Stimulated activated CD4-positive, alpha-beta T cell treated with anti-CD3 and anti-CD28 coated beads, TNF-alpha, amount 100 ng/mL, for 4 hours (primary cell): ENCODE measurements around the gene CEMIP.

ENCODE experiments used
- DNase-seq, 3 experiments: peaks; one replicate each; pipeline ENCODE4 v3.0.0-alpha.2; 2020; ENCODE audit warnings: low read depth in 3 of 3

The CEMIP gene

GRCh38 chr15:80849308-80849707 is 70.1 kb downstream of the CEMIP start:
- no peak for DNase-seq

- no peak for DNase-seq
Measured at GRCh38 chr15:80850941-80851451, 71.8 kb downstream of the CEMIP start.

DNA sequence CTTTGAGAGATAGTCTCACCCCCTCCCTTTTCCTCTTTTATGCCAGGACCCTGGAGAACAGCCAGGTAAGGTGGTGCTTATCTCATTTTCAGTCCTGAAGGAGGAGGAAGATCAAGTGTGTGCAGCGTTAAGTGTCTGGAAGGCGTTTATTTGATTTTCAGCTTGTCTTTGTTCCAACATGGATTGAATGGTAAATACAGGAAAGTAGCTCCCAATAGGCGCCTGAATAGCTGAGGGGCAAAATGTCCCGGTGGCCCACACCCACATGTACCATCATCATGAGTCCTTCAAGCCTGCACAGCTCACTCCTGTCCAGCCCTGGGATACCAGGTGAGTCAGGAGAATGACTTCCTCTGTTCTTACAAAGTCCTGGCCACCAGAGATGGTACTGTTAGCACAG is 73.5 kb downstream of the CEMIP start:
- no peak for DNase-seq

DNA sequence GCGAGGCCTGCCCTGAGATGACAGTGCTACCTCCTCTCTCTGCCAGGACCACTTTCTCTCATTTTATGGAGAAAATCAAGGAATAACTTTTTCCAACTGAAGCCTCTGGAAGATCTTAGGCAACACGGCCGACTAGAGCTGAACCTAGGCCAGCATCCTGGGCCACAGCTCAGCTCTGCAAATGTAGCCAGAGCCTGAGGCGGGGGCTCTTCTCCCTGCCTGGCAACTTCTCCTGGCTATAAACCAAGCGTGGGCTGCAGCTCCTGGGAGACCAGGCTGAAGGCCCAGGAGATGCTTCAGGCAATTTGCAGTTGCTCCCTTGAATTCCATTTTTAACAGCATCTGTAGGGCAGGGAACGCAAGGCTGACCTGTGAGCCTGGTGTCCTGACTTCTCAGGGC is 74.9 kb downstream of the CEMIP start:
- no peak for DNase-seq

GRCh38 chr15:80855206-80855605 is 76.0 kb downstream of the CEMIP start:
- no peak for DNase-seq

DNA sequence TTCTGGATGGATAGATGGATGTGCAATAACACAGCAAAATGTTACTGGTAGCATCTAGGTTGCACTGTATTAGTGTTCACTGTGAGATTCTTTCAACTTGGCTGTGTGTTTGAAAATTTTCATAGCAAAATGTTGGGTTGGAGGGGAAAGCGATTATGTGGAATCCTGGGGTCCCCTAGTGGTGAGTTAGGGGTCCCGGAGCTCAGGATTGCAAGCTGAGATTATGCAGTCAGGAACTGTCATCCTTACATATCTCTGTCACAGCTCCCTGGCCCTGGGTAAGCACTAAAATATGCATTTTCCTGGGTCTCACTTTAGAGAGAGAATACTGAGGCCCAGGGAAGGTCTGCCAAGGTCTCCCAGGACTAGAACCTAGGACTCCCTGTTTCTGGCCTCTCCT is 77.2 kb downstream of the CEMIP start:
- no peak for DNase-seq

- DNase-seq: no peak
Measured at GRCh38 chr15:80856809-80857377, 77.7 kb downstream of the CEMIP start.

DNA sequence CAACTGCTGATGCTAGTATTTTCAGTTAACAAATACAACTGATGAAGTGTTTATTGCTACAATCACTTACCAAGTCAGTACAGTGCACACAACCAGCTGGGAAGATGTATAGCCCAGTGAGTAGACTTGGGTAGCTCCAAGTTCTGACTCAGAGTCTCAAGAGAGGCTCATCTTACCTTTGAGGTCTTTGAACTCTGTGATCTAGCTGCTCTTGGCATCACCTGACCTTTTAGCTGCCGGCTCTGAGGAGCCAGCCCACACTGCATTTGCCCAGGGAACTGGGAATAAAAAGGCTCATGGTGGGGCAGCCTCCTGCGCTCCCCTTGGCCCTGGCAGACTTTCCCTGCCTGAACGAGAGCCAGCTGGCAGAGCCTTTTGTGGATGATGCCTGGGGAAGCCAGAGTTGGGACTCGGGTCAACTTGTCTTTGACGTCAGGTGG is 82.6 kb downstream of the CEMIP start:
- DNase-seq: no peak

DNA sequence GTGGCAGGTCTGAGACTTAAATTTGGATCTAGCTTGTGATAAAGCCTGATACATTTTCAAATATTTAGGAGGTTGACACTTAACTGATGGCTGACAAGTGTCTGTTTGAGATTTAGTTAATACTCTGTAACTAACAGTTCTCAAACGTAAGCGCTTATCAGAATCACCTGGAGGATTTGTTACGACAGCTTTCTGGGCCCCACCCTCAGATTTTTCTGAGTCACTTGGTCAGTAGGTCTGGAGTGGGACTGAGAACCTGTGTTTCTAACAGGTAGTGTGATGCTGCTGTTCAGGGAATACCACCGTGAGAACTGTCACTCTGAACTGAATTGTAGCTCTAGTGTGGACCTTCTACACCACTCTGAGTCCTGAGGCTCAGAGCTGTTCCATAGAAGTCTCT is 85.5 kb downstream of the CEMIP start:
- DNase-seq: no peak

DNA sequence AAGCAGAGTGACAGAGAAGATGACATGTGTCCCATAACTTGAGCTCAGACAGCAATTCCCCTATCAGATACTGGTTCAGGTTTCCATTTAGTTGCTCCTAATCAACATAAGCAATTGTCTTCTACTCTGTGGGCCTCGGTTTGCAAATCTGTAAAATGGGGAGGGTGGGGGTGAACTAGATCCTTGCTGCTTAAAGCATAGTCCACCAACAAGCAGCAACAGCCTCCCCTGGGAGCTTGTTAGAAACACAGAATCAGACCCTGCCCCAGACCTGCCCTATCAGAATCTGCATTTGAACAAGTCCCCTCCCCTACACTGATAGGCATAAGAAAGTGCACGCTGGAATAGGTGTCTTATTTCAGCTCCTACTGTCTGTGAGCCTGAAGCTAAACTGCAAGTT is 87.8 kb downstream of the CEMIP start:
- DNase-seq: no peak

GRCh38 chr15:80870366-80870765 is 91.2 kb downstream of the CEMIP start:
- DNase-seq: no peak

DNA sequence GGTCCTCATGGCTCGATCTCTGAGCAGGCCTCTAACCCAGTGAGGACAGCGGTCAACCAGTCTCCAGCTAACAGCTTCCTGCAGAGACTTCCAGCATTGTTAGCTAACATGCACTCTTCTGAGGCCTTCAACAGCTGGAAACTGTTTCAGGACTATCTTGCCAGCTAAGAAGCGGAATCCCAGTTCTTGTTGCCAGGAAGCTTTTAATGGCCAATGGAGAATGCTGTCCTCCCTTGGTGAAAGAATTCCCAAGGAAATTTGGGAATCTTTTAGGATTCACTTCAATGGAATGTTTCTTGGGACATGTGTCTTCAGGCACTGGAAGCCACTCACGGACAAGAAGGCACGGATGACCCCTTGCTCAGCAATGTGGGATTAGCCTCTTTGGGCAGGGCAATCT is 91.7 kb downstream of the CEMIP start:
- no peak for DNase-seq

DNA sequence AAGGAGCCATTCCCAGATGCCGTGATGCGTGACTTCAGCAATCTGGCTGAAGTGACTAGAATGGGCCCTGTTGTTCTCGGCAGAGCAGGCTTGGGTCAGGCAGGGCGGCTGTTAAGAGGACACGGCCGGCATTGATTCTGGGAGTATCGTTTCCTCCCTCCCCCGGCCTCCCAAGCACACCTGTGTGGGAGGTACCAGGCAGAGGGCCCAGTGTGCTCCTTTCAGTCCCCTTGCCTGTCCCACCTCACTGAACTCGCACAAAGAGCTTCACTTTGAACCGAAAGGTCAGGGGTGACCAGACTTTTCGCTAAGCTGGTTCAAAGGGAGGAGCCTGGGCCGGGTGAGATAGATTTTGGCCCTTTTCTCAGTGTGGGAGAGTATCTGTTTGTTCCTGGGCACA is 92.7 kb downstream of the CEMIP start:
- no peak for DNase-seq

DNA sequence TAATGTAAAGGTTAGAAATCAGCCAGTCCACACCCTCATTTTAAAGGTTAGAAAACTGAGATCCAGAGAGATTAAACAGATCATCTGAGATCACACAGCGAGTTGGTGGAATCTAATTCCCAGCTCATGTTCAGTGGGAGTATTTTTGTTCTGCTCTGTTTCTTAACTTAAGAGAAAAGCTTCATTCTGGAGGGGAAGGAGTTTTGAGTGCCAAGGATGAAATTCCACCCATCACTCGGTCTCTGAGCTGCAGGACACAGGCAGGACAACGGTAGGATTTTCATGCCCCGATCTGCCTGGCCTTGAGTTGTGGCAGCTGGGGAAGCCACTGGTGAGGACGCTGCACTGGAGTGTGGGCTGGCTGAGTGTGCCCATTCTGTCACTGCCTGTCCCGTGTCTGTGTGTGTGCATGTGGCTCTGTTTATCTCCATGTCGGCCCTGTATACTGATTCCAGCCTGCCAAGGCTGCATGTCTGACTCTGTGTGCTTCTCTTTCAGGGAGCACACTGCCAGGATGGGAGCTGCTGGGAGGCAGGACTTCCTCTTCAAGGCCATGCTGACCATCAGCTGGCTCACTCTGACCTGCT is 94.3 kb downstream of the CEMIP start:
- no peak for DNase-seq

GRCh38 chr15:80875568-80876347 is 96.6 kb downstream of the CEMIP start:
- DNase-seq: no peak

GRCh38 chr15:80876348-80876674 is 97.1 kb downstream of the CEMIP start:
- no peak for DNase-seq

- no peak for DNase-seq
Measured at GRCh38 chr15:80878242-80878866, 99.2 kb downstream of the CEMIP start.

GRCh38 chr15:80878867-80879250 is 99.7 kb downstream of the CEMIP start:
- no peak for DNase-seq

DNA sequence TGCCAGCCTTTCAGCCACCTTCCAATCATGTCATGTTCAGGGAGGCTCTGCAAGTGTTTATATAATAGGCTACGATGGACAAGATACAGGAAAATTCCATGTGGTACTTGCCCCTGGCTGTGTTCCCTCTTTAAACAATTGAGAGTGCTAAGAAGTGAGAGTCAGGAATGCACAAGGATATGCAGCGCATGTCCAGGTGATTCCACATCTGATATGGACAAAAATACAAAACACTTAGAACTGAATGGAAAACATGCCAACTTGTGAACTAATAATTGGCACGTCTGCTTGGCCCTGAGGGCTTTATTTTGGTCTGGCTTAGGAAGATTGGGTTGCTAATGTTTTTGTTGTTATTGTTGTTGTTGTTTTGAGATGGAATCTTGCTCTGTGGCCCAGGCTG is 100.9 kb downstream of the CEMIP start:
- no peak for DNase-seq

DNA sequence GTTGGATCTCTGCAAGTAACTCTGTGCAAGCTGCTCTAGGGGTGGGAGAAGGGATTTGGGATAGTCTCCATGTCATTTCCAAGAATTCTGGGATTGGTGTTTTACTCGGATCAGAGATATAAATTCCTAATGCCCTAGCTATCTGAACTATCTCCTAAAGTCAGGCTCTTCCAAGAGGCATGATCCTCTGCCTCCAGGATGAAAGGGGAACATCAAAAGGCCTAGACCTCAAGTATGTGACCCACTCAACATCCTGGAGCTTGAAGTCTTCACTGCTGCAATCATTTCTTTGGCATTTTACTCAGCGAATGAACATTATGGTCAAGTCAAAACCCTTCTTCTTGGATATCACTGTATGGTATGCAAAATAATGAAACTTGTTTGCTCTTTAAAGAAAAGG is 104.5 kb downstream of the CEMIP start:
- DNase-seq: no peak

GRCh38 chr15:80885016-80885579 is 105.9 kb downstream of the CEMIP start:
- no peak for DNase-seq

DNA sequence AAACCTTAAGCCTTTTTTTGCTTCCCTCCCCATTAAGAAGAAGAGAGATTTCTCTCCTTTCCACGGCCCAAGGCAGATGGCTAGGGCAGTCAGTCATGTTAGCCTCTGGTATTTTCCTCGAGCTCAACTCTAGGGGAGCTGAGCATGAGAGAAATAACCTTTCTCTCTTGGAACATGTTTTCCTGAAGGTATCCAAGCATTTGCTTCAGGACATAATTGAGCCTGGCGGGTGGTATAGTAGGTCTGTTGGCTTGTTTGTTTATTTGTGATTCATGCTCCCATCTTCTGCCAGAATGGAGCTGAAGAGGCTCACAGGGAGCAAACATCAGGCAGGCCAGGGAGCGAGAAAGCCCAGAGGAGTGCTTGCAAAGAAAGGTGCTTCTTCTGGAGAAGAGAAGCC is 108.0 kb downstream of the CEMIP start:
- no peak for DNase-seq

DNA sequence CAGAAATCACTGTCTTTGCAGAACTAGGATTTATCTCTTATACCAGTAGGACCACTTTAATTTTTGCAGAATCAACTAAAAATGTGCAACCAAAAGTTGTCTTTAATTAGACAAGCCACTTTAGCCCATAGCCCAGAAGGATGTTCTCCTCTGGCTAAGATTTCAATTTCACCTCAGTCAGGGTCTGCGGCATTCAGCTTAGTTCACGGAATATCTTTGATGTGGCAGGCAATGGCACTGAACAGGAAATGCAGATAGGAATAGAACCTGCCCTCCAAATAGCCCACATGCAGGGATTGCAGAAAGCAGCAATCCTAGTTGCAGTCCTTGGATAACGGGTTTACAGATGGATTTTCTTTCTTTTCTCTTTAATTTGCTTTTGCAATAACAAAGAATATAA is 109.7 kb downstream of the CEMIP start:
- DNase-seq: no peak
